NB4 (cell line): ENCODE results near the gene COPE.

ENCODE experiments used
- POLR2A ChIP-seq: IDR thresholded peaks from 2 replicates; pipeline ENCODE4 v1.6.1; 2011; ENCODE audit warnings: mild to moderate bottlenecking; ENCODE audit not compliant: insufficient read length; ENCODE audit errors: extremely low read depth
- TF ChIP-seq, protein P1 (sequence below): IDR thresholded peaks from one replicate; pipeline ENCODE4 v1.5.1; 2012; ENCODE audit warnings: low read depth, low read length

DNA sequence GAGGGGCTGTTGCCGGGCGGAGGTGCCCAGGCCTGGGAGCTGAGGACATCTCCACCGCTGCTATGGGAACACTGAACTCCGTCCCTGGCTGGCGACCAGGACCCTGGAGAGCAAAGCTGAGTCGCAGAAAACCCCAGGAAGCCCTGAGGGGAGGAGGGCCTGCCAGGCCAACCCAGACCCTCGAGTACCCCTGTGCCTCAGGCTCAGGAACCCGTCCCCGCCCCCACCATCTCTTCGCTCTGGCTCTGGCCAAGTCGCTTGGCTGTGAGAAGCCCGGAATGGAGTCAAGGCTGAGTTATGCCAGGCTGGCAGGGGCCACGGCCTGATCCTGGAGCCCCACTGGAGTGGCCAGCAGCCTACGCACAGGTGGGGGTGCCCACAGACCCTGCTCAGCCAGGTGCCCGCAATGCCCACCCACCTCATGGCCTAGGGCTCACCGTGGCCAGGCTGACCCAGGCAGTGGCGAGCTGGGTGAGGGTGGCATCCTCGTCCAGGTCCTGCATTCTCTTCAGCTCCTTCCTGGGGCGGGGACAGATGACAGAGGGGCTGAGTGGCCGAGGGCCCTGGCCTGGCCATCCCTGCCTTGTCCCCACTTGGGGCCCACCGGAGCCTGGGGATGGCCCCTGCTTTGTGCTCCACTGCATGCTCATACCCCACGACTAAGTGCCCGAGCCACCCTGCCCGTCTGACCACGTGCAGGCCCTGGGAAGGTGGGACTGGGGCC lies 14.7 kb downstream of the COPE start:
- TF ChIP-seq, protein P1, sequence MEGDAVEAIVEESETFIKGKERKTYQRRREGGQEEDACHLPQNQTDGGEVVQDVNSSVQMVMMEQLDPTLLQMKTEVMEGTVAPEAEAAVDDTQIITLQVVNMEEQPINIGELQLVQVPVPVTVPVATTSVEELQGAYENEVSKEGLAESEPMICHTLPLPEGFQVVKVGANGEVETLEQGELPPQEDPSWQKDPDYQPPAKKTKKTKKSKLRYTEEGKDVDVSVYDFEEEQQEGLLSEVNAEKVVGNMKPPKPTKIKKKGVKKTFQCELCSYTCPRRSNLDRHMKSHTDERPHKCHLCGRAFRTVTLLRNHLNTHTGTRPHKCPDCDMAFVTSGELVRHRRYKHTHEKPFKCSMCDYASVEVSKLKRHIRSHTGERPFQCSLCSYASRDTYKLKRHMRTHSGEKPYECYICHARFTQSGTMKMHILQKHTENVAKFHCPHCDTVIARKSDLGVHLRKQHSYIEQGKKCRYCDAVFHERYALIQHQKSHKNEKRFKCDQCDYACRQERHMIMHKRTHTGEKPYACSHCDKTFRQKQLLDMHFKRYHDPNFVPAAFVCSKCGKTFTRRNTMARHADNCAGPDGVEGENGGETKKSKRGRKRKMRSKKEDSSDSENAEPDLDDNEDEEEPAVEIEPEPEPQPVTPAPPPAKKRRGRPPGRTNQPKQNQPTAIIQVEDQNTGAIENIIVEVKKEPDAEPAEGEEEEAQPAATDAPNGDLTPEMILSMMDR: no peak
- TF ChIP-seq POLR2A: no peak
